ENCODE data around the gene OXCT1. TPM values are rescaled to one million over a fixed set of nuclear protein-coding genes. Genes with fewer than 3 reads are reported as not detected.
A peak's percentile ranks its signal among the peaks of the same experiment; 100 is the strongest.

OXCT1 gene
- total RNA-seq, 1 donor from 2014 or later: 44.6 TPM

DNA sequence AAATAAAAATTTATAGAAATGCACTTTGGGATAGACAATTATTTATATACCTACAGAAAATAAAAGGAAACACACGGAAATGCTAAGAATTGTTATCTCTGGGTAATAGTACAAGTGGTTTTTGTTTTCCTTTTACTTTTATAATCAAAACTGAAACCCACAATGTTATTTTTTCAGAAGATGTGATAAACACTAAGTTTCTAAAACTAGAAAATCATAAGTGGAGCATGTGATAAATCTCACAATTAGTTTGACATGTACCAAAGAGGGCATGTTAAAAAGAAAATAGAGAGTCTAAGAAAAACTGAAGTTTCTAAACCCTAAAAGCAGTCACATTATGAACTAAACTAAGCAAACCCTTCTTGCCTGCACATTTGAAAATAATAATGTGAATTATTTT lies 61.1 kb downstream of the OXCT1 start:
- Mint-ChIP-seq H3K27ac (ENCODE audit: unreplicated experiment) (peak overlapping the region; percentile 53), H3K36me3 (ENCODE audit: low read depth) (peaks cover 18% of the 10 kb centered on the region), H3K4me1 (ENCODE audit: low read depth) (peaks cover 47% of the 10 kb centered on the region), H3K4me3 (ENCODE audit: unreplicated experiment) (no peak overlapping the region), H3K9me3 (ENCODE audit: low read depth) (no peaks in the 10 kb centered on the region), H3K27me3 (ENCODE audit: low read depth) (no peaks in the 10 kb centered on the region)
- TF ChIP-seq, protein P1, sequence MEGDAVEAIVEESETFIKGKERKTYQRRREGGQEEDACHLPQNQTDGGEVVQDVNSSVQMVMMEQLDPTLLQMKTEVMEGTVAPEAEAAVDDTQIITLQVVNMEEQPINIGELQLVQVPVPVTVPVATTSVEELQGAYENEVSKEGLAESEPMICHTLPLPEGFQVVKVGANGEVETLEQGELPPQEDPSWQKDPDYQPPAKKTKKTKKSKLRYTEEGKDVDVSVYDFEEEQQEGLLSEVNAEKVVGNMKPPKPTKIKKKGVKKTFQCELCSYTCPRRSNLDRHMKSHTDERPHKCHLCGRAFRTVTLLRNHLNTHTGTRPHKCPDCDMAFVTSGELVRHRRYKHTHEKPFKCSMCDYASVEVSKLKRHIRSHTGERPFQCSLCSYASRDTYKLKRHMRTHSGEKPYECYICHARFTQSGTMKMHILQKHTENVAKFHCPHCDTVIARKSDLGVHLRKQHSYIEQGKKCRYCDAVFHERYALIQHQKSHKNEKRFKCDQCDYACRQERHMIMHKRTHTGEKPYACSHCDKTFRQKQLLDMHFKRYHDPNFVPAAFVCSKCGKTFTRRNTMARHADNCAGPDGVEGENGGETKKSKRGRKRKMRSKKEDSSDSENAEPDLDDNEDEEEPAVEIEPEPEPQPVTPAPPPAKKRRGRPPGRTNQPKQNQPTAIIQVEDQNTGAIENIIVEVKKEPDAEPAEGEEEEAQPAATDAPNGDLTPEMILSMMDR (IDR thresholded peaks at IDR 0.05): no peak
- no peak for DNase-seq (ENCODE audit: low spot score)

DNA sequence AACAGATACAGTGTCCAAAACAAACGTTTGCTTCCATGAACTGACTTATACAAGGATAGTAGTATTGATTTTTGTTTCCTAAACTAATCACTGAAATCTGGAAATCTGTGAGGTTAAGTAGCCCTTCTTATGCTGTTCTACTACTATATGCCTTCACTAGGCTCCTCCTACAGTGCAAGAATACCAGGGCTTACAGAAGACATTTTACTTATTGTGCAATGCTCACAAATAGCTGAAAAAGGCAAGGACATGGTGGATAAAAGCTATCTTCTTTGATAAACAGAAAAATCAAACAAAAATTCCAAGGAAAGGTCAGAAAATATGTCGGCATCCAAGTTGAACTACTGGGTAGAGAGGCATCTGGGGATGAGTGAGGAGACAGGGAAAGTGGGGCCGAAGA lies 61.9 kb downstream of the OXCT1 start:
- no peak for DNase-seq (ENCODE audit: low spot score)
- TF ChIP-seq, protein P1 (IDR thresholded peaks at IDR 0.05): no peak
- H3K27me3 Mint-ChIP-seq (ENCODE audit: low read depth): no peaks in the 10 kb centered on the region
- peaks cover 19% of the 10 kb centered on the region for H3K36me3 Mint-ChIP-seq (ENCODE audit: low read depth)
- H3K9me3 Mint-ChIP-seq (ENCODE audit: low read depth): no peaks in the 10 kb centered on the region
- peaks cover 47% of the 10 kb centered on the region for H3K4me1 Mint-ChIP-seq (ENCODE audit: low read depth)
- no peak overlapping the region for H3K4me3 Mint-ChIP-seq (ENCODE audit: unreplicated experiment)
- no peak overlapping the region for H3K27ac Mint-ChIP-seq (ENCODE audit: unreplicated experiment)

DNA sequence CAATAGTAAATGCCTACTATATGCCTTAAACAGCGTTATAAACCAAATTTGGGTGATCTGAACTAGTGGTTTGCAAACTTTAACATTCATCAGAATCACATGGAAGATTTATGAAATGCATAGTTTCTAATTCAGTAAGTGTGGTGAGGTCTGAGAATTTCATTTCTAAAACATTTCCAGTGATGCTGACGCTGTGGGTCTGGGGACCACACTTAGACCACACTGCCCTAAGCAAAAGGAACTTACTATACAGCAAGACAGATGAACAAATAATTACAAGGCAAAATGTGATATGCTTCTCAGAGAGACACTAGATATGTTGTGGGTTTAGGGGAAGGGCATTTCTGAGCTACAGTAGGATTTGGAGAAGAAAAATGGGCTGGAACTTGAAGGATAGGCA lies 72.6 kb downstream of the OXCT1 start:
- peaks cover 11% of the 10 kb centered on the region for H3K36me3 Mint-ChIP-seq (ENCODE audit: low read depth)
- TF ChIP-seq, protein P1 (IDR thresholded peaks at IDR 0.05): no peak
- H3K4me3 Mint-ChIP-seq (ENCODE audit: unreplicated experiment): no peak overlapping the region
- no peak overlapping the region for H3K27ac Mint-ChIP-seq (ENCODE audit: unreplicated experiment)
- H3K9me3 Mint-ChIP-seq (ENCODE audit: low read depth): no peaks in the 10 kb centered on the region
- no peak for DNase-seq (ENCODE audit: low spot score)
- H3K27me3 Mint-ChIP-seq (ENCODE audit: low read depth): no peaks in the 10 kb centered on the region
- H3K4me1 Mint-ChIP-seq (ENCODE audit: low read depth): peaks cover 61% of the 10 kb centered on the region

DNA sequence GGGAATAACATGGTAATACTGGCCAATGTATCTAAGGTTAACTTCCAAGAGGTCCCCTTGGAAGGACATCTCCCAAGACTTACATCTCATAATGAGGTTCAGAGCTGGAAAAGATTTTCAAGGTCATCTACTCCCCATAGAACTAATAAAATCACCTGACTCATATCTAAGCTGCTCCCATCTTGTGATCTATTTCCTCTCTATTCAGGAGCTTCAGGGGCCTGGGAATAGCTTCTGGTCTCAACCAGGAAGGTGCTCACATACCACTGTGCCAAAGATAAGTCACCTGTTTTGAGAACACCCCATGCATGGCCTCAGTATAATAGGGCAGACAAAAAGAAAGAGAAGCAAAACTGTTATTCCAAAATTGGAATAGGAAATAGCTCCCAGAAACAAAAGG lies 74.2 kb downstream of the OXCT1 start:
- Mint-ChIP-seq H3K9me3 (ENCODE audit: low read depth) (no peaks in the 10 kb centered on the region), H3K36me3 (ENCODE audit: low read depth) (peaks cover 10% of the 10 kb centered on the region), H3K4me1 (ENCODE audit: low read depth) (peaks cover 75% of the 10 kb centered on the region), H3K27me3 (ENCODE audit: low read depth) (no peaks in the 10 kb centered on the region), H3K27ac (ENCODE audit: unreplicated experiment) (peak overlapping the region; percentile 96), H3K4me3 (ENCODE audit: unreplicated experiment) (no peak overlapping the region)
- no peak for DNase-seq (ENCODE audit: low spot score)
- TF ChIP-seq, protein P1 (IDR thresholded peaks at IDR 0.05): no peak

DNA sequence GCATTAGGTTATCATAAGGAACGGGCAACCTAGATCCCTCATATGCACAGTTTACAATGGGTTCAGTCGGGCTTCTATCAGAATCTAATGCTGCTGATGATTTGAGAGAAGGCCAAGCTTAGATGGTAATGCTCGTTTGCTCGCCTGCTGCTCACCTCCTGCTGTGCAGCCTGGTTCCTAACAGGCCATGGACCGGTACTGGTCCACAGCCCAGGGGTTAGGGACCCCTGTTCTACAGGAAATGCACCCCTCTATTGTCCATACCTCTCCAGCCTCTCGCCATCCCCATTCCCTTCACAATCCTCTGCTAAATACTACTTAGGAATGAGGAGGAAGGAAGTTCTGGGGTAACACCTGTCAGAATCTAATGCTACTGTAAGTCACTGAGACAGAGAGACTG lies 75.1 kb downstream of the OXCT1 start:
- peaks cover 4% of the 10 kb centered on the region for H3K36me3 Mint-ChIP-seq (ENCODE audit: low read depth)
- H3K4me3 Mint-ChIP-seq (ENCODE audit: unreplicated experiment): no peak overlapping the region
- H3K27ac Mint-ChIP-seq (ENCODE audit: unreplicated experiment): peak overlapping the region; percentile 96
- TF ChIP-seq, protein P1 (IDR thresholded peaks at IDR 0.05): no peak
- no peaks in the 10 kb centered on the region for H3K9me3 Mint-ChIP-seq (ENCODE audit: low read depth)
- DNase-seq (ENCODE audit: low spot score): no peak
- H3K27me3 Mint-ChIP-seq (ENCODE audit: low read depth): no peaks in the 10 kb centered on the region
- peaks cover 82% of the 10 kb centered on the region for H3K4me1 Mint-ChIP-seq (ENCODE audit: low read depth)

All from chondrocyte (in vitro differentiated cells).